Activated naive CD4-positive, alpha-beta T cell treated with anti-CD3 and anti-CD28 coated beads, Interleukin-2, amount 50 U/mL, for 16 hours (primary cell): Measurements from ENCODE around the gene PIRT.
A peak's percentile ranks its signal among the peaks of the same experiment; 100 is the strongest.
"Not testable (repeated sequence)": the region's sequence is repeated elsewhere in the genome, so short reads cannot be mapped to it uniquely, and the experiment has no call there.

ENCODE experiments used
- DNase-seq: peaks from one replicate; pipeline ENCODE4 v3.0.0-alpha.2; 2020

The PIRT gene

DNA sequence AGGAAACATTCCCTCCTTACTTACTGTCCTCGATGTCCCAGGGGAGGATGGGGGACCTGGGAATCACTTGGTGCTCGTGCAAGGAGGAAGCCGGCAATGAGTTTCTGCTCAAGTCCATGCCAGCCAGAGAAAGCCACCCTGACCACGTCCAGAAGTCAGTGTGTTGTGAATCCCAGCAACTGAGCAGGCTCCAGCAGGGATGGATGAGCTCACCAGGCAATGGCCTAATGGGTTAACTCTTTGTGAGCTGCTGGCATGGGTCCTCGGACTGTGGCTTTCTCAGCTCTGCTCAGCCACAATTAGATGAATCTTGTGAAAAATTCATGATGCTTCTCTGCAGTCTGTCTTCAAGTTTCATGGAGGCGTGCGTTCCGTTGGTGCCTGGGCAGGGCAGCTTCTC lies at the start of gene PIRT:
Gene PIRT, minus strand, starts transcription at position 167 of the 400 bp plus-strand sequence. CDS start 12,442 bp downstream, outside the sequence.
- no peak for DNase-seq

- no peak for DNase-seq
Measured at GRCh38 chr17:10881959-10882358, 44.1 kb upstream of the PIRT start.

- DNase-seq = no peak
Measured at GRCh38 chr17:10879190-10879836, 41.4 kb upstream of the PIRT start.

DNA sequence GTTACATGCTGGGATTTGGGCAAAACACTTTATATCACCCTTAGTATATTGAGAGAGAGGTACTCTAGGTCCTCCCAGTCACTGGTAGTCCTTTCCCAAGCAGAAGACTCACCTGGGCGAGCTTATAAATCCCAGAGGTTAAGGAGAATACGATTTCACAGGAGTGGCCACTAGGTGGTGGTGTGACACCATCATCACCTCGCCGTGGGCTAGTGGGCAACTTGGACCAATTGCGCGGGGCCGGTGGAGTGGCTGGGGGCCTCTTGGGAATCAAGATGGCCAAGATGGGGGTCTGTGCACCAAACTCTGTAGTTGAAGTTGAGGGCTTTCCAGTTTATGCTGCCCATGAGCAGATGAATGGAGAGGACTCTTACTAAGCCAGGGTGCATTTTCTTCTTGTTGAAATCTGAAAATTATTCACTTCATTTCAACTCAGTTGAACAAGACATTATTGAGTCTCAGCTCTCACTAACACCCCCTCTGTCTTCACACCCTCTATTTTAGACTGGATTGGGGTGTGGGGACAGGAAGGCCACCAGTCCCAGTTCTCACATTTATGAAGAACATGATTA lies 38.2 kb upstream of the PIRT start:
- DNase-seq = peak; percentile 12

GRCh38 chr17:10875430-10875851 lies 37.6 kb upstream of the PIRT start:
- DNase-seq = no peak

DNA sequence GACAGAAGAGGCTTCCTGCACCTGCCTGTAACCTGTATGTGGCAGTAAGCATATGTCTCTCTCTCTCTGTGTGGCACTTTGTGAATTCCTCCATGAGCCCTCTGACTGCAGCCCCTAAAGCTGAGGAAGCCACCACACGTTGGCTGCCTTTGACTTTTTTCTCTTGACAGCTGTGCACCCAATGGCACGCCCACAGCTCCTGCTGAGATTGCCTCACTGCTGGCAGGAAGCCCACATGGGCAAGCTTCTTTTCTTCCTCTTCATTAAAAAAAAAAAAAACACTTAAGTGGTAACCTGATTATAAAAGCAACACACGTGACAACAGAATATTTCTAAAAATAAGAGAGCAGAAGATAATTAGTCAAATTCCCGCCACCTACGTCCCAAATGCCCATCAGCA lies 34.0 kb upstream of the PIRT start:
- no peak for DNase-seq

DNA sequence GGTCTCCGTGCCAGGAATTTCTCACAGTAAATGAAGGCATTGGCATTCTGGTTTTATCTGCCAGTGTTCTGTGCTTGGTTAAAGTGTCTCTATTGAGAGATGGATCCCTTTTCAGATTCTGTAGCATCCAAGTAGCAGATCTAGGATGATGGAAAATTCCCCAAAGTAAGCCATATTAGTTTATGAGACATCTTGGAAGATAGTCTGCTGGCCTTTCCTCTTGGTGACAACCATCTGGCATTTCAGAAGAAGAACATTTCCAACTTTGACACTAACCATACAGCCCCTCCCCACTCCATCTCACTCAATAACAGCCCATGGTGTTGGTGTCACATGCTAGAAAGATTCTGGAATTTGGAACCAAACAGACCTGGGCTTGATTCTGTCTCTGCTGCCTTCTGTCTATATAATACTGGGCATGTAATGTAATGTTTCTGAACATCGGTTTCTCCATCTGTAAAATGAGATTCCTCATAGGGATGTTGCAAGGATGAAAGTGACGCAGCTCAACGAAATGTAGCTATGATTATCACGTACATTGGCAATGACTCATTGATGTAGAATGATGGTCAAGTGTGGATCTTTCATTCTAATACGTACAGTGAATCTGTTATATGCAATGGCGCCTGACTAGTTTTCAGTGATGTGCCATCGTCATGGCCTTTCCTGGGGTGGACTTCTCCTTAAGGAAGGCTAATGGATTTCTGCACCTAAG lies 32.6 kb upstream of the PIRT start:
- DNase-seq = no peak

DNA sequence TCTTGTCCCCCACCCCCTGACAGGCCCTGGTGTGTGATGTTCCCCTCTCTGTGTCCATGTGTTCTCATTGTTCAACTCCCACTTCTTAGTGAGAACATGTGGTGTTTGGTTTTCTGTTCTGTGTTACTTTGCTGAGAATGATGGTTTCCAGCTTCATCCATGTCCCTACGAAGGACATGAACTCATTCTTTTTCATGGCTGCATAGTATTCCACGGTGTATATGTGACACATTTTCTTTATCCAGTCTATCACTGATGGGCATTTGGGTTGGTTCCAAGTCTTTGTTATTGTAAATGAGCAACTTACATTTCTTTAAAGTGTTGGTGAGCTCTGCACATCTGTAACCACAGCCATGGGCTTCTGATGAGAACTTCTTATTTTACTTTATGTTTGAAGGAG lies 30.9 kb upstream of the PIRT start:
- not testable (repeated sequence) for DNase-seq

- no peak for DNase-seq
Measured at GRCh38 chr17:10859051-10859450, 21.2 kb upstream of the PIRT start.

DNA sequence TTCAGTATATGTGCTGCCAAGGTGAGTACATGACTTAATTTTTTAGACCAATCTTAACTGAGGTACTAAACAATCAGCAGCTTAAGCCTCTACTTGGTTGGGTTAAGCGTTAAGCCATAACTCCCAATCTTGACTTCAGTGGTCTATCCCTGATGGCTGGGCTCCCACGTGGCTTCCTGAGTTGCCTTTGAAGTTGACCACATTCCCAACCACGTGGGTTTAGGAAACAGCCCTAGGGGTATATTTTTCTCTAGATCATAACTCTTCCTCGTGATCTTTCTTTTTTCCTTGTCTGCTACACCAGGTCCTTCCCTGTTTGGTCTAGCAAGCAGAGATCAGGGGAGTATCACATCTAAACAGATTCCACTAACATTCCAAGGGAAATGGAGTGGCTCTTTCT lies 20.1 kb upstream of the PIRT start:
- no peak for DNase-seq

DNA sequence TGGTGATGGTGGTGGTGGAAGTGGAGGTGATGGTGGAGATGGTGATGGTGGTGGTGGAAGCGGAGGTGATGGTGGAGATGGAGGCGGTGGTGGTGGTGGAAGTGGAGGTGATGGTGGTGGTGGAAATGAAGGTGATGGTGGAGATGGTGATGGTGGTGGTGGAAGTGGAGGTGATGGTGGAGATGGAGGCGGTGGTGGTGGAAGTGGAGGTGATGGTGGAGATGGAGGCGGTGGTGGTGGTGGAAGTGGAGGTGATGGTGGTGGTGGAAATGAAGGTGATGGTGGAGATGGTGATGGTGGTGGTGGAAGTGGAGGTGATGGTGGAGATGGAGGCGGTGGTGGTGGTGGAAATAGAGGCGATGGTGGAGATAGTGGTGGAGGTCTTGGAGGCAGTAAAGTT lies 8.7 kb upstream of the PIRT start:
- not testable (repeated sequence) for DNase-seq

- DNase-seq = no peak
Measured at GRCh38 chr17:10845388-10845751, 7.5 kb upstream of the PIRT start.

DNA sequence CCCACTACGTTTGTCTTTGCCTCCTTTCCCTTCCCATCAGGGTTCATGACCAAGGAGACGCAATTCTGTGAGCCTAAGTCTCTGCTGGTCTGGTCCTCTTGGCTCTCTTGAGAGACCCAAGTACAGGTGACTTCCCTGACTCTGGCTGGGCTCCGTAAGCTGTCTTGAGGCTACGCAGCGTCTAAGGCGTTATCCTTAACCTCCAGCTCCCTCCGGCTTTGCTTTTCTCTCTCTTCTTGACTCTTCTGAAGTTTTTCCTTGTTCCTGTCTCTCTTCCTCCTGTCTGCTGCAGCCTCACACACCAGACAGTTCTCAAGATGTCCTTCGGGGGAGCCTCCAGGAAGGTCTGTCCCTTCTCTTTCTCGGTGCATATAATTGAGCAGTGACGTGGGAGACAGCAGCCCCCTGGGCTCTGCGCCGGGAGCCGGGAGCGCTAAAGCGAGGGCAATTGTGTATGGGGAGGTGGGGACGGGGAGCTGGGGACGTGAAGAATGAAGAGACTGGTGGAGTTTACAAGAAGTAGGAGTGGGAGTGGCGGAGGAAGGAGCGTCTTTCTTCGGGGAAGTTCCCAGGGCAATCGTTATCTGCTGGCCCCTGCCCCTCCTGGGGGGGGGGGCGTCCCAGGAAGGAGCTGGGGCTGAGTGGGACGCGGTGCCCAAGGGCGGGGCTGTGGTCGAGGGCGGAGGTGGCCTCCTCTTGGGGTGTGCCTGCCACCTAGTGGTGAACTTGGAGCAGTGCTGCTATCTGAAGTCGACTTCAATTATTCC lies 6.9 kb upstream of the PIRT start:
- DNase-seq = peak; percentile 73

- DNase-seq = no peak
Measured at GRCh38 chr17:10843811-10844210, 5.9 kb upstream of the PIRT start.

DNA sequence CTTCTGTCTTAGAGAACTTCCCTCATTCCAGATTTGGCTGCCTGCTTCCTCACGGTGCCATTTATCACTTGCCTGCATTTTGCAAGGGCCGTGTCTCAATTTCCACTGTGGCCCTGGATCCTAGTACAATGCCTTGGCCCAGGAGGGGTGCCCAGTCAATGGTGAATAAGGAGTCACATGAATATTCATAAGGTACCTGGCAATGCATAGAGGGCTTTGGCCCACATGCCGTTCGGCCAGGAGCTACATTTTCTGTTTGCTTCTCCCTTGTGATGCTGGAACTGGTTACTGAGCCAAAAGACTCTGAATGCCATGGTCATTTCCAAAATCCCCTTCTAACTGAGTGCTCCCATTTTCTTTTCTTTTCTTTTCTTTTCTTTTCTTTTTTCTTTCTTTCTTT lies 4.8 kb upstream of the PIRT start:
- DNase-seq = no peak

- no peak for DNase-seq
Measured at GRCh38 chr17:10838682-10839081, 795 bp upstream of the PIRT start.

- no peak for DNase-seq
Measured at GRCh38 chr17:10836966-10837590, 809 bp downstream of the PIRT start.

DNA sequence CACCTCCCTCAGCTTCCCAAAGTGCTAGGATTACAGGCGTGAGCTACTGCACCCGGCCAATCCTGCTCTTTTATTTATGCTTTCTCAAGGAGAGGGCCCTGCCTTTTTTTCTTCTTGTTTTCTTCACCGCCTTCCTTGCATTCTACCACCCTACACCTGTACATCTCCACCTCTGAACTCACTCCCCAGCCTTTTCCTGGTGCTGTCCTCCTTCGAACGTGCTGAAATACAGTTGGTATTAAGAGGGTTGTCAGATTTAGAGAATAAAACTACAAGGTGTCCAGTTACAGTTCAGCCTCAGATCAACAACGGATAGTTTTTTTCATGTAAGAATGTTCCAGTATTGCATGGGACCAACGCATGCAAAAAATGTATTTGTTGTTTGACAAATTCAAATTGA lies 1.7 kb downstream of the PIRT start:
- no peak for DNase-seq

DNA sequence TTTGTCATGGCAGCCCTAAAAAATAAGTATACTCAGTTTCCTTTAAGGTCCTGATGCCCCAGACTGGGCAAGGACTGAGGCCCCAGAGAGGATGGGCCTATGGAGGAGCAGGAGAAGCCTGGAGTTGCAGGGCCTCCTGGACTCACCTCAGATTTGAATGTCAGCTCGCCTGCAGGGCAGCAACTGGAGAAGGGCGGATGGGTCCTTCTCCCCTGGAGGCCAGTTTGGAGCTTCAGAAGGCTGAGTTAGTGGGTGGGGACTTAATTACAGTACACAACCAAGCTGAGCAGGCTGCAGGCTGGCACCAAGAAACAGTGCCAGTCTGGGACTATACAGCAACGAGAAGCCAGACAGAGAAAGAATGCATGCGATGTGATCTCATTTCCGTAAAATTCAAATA lies 6.2 kb downstream of the PIRT start:
- DNase-seq = no peak

DNA sequence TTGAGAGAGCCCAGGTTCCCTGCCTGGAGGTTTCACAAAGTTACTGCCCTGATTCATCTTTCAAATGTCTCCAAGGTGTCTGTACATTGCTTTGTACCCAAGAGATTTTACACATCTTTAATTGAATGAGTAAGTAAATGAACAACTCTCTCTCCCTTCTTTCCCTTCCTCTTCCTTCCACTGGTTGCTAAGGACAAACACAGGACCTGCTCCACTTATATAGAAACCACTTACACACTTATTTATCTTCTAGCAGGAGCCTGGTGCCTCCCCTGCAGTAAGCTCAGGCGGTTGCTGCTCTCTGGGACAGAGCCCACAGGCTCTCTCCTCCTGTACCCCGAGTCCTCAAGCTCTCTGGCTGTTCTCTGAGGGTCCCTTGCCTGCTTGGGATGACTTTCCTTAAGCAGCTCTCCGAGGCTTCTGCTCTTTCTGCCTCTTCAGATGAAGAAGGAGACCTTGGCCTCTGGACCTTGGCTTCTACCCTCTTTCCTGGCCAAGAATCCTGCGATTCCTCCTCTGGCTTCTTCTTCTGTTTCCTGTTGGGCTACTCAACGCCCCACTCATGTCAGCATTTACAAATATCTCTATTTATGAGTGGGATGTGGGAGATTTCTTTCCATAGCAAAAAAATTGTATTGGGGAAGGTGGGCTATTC lies 9.9 kb downstream of the PIRT start:
- DNase-seq = no peak

DNA sequence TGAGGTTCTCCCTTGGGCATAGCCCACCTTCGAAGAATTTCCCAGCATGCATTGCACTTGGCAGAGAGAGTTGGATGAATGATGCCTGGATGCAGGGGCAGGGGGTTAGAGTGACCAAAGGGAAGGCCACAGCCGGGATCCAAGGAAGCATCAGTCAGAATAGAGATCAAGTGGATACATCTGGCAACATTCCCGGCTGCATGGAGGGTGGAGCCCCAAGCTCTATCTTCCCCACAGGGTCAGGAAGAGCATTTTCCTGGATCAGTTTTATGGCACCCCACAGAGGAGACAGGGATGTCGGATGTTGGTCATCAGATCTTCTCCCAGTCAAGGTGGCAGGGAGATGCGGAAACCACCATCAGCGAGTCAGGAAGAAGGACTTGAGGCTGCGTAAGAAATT lies 13.0 kb downstream of the PIRT start:
- DNase-seq = no peak

- DNase-seq = no peak
Measured at GRCh38 chr17:10821770-10822169, 16.1 kb downstream of the PIRT start.

GRCh38 chr17:10821054-10821453 lies 16.8 kb downstream of the PIRT start:
- DNase-seq = no peak
